ENCODE data around the gene ATRX.
"Not testable (repeated sequence)": the region's sequence is repeated elsewhere in the genome, so short reads cannot be mapped to it uniquely, and the experiment has no call there.

ATRX gene

GRCh38 chrX:77603635-77604336 lies 182.2 kb downstream of the ATRX start:
- no peak for DNase-seq

DNA sequence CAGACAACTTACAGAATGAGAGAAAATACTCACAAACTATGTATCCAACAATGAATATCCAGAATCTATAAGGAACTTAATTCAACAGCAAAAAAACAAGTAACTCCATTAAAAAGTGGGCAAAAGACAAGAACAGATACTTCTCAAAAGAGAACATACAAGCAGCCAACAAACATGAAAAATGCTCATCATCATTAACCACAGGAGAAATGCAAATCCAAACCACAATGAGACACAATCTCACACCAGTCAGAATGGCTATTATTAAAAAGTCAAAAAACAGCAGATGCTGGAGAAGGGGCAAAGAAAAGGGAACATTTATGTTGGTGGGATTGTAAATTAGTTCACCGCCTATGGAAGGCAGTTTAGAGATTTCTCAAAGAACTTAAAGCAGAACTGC lies 188.5 kb downstream of the ATRX start:
- no peak for DNase-seq

DNA sequence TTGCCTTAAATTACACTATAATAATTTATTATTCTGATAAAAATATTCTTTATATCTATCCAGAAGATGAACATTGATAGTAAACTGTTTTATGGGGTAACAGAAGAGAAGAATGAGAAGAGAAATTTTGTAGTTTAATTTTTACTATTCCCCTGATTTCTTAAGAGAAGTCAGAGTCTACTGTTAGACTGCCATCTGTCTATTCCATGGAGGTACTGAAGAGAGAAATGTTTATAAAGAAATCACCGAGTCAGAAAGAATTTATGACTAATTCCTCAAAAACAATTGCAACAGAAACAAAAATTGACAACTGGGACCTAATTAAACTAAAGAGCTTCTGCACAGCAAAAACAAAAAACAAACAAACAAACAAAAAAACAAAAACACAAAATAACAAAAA lies 188.9 kb downstream of the ATRX start:
- no peak for DNase-seq

- DNase-seq: no peak
These were observed 190.2 kb downstream of the ATRX start for GRCh38 chrX:77595848-77596247.

DNA sequence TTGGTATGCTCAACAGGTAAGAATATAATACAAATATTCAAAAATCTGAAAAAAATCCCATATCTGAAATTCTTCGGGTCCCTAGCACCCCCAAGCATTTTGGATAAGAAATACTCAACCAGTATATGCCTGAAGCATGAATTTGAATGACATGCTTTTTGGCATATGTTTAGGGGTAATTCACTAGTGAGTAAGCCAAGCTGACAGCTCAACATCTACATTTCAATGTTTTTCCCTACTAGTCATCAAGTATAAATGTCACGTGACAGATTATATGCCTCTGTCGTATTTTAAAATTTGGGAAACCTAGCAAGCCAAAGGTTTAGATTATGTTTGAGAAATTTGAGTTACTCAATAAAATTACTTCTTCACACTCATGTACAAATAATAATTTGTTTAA lies 213.7 kb downstream of the ATRX start:
- no peak for DNase-seq

DNA sequence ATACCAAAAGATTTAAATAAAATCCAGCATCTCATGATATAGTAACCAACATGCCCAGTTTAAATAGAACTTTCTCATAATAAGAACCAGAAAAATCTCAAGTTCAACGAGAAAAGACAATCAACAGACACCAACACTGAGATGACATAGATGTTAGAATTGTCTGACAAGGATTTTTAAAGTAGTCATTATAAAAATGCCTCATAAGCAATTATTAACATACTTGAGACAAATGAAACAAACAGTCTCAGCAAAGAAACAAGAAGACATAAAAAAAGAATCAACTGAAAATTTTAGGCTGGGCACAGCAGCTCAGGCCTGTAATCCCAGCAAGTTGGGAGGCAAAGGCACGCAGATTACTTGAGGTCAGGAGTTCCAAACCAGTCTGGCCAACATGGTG lies 220.7 kb downstream of the ATRX start:
- no peak for DNase-seq

- no peak for DNase-seq
These were observed 221.2 kb downstream of the ATRX start for GRCh38 chrX:77564823-77565222.

GRCh38 chrX:77561372-77561771 lies 224.6 kb downstream of the ATRX start:
- DNase-seq: no peak

GRCh38 chrX:77556276-77556675 lies 229.7 kb downstream of the ATRX start:
- DNase-seq: no peak

GRCh38 chrX:77548751-77549150 lies 237.3 kb downstream of the ATRX start:
- no peak for DNase-seq

GRCh38 chrX:77539778-77540177 lies 246.2 kb downstream of the ATRX start:
- not testable (repeated sequence) for DNase-seq

GRCh38 chrX:77531261-77531660 lies 254.8 kb downstream of the ATRX start:
- not testable (repeated sequence) for DNase-seq

DNA sequence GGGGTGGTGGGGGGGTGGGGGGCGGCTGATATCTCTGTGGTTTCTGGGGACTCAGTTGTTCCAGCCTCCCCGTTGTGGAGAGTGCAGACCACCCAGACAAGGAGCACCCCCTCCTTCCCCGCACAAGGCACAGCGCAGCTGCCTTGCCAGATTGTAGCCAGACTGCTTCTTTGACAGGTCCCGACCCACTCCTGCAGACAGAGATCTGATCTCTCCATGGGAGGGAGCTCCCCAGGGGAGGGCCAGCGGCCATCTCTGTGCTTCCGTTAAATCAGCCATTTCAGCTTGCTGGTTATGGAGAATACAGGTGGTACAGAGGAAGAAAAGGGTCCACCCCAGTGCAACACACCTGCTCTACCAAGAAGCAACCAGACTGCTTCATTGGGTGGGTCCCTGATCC lies 258.0 kb downstream of the ATRX start:
- DNase-seq: no peak

GRCh38 chrX:77527233-77528001 lies 258.6 kb downstream of the ATRX start:
- DNase-seq: no peak

GRCh38 chrX:77519765-77520164 lies 266.3 kb downstream of the ATRX start:
- DNase-seq: no peak

- DNase-seq: no peak
These were observed 271.8 kb downstream of the ATRX start for GRCh38 chrX:77514177-77514576.

GRCh38 chrX:77510007-77510406 lies 276.0 kb downstream of the ATRX start:
- no peak for DNase-seq

- no peak for DNase-seq
These were observed 280.8 kb downstream of the ATRX start for GRCh38 chrX:77505227-77505626.

DNA sequence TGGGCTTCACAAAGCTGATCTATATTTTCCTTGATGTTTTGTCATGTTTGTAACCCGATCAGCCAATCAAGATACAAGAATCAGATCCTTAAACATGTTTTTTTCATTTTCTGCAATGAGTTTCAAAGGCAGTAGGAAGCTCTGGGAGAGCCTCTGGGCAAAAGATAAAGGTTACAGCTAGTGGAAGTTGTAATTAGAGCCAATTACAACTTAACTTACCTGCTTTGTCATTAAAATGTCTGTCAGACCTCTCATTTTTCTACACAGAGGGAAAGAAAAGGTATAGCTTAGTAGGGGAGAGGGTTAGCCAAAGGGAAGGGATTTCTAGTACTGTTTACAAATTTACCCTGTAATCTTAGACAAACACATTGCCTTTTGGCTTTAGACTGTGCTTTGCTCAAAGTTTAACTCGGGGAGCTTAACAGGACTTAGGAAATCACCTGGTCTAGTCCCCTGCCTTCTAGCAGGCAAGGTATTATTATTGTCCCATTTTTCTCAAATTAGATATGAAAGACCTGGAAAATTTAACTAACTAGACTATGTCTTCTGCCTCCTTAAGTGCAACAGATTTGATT lies 283.0 kb downstream of the ATRX start:
- DNase-seq: no peak

- not testable (repeated sequence) for DNase-seq
These were observed 285.9 kb downstream of the ATRX start for GRCh38 chrX:77500164-77500563.

DNA sequence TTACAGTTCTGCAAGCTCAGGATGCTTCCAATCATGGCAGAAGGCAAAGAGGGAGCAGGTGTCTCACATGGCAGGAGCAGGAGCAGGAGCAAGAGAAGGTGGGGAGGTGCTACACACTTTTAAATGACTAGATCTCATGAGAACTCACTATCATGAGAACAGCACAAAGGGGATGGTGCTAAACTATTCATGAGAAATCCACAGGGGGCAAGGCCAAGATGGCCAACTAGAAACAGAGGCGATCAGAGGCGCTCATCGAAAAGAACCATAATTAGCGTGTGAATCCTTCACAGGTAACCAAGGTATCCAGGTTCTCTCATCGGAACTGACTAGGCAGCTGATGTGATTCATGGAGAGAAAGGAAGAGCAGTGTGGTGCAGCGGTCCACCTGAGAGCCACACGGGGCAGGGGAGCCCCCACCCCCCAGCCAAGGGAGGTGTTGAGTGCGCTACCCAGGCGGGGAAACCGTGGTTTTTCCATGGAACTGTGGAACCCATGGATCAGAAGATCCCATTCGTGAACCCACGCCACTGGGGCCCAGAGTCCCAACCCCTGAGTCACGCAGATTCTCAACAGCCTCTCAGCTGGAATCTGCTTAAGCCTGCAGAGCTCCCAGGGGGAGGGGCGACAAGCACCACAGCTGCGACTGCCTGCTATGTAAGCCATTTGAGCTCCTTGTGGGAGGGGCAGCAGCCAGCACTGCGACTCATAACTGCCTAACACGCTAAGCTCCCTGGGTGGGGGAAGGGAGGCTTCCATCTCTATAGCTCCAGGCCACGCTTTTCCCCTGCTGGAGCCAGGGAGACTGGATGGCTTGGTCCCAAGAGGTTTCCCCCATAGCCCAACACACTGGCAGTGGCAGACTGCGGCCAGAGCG lies 292.1 kb downstream of the ATRX start:
- DNase-seq: no peak

GRCh38 chrX:77484045-77484444 lies 302.0 kb downstream of the ATRX start:
- DNase-seq: no peak

- no peak for DNase-seq
These were observed 330.6 kb downstream of the ATRX start for GRCh38 chrX:77455437-77455836.

All from activated naive CD4-positive, alpha-beta T cell (primary cell).